ENCODE measurements around the gene LRP5. TPM values are rescaled to one million over a fixed set of nuclear protein-coding genes. Genes with fewer than 3 reads are reported as not detected.

LRP5 gene
- total RNA-seq, 1 donor from 2014 or later: 101 TPM

DNA sequence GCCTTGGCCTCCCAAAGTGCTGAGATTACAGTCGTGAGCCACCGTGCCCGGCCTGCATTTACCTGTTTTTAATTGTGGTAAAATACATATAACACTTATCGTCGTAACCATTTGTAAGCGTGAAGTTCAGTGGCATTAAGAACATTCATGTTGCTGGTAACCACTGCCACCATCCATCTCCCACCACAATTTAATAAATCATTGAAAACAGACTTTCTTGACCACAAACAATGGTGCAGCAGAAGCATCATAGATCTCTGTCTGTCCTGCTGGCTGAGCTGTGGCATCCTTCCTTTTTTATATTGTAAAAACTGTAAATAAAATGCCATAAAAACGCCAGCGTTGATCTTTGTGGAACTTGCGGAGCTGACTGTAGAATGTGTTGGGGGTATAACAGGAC lies 24.3 kb downstream of the LRP5 start:
- H3K4me3 ChIP-seq: no peak overlapping the region
- TF ChIP-seq, protein P1, sequence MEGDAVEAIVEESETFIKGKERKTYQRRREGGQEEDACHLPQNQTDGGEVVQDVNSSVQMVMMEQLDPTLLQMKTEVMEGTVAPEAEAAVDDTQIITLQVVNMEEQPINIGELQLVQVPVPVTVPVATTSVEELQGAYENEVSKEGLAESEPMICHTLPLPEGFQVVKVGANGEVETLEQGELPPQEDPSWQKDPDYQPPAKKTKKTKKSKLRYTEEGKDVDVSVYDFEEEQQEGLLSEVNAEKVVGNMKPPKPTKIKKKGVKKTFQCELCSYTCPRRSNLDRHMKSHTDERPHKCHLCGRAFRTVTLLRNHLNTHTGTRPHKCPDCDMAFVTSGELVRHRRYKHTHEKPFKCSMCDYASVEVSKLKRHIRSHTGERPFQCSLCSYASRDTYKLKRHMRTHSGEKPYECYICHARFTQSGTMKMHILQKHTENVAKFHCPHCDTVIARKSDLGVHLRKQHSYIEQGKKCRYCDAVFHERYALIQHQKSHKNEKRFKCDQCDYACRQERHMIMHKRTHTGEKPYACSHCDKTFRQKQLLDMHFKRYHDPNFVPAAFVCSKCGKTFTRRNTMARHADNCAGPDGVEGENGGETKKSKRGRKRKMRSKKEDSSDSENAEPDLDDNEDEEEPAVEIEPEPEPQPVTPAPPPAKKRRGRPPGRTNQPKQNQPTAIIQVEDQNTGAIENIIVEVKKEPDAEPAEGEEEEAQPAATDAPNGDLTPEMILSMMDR (IDR thresholded peaks at IDR 0.05): no peak
- no peaks in the 10 kb centered on the region for H3K36me3 ChIP-seq
- no peak for DNase-seq
- no peak overlapping the region for H3K27ac ChIP-seq
- no peak for ATAC-seq
- H3K27me3 ChIP-seq: no peaks in the 10 kb centered on the region
- H3K9me3 ChIP-seq: no peaks in the 10 kb centered on the region
- H3K4me1 ChIP-seq: peaks cover 73% of the 10 kb centered on the region
- intact Hi-C loops (cut with DNase I): no loop called here

DNA sequence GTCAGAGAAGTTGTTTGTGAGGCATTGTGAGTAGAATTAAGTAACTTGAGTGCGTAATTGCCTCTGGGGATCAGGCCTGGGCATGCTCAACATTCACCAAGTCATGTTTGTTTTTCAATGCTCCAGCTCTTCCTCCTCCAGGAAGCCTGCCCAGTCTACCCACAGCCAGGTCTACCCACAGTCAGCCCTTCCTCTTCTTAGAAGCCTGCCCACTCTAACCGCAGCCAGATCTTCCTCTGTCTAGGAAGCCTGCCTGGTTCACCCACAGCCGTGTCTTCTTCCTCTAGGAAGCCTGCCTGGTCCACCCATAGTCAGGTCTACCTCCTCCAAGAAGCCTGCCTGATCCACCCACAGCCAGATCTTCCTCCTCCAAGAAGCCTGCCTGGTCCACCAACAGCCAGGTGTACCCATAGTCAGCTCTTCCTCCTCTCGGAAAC lies 25.0 kb downstream of the LRP5 start:
- TF ChIP-seq, protein P1 (IDR thresholded peaks at IDR 0.05): no peak
- no peaks in the 10 kb centered on the region for H3K9me3 ChIP-seq
- intact Hi-C loops (cut with DNase I): no loop called here
- no peak overlapping the region for H3K4me3 ChIP-seq
- H3K4me1 ChIP-seq: peaks cover 73% of the 10 kb centered on the region
- ATAC-seq (peak; percentile 73), DNase-seq (no peak)
- H3K27ac ChIP-seq: no peak overlapping the region
- no peaks in the 10 kb centered on the region for H3K36me3 ChIP-seq
- no peaks in the 10 kb centered on the region for H3K27me3 ChIP-seq

DNA sequence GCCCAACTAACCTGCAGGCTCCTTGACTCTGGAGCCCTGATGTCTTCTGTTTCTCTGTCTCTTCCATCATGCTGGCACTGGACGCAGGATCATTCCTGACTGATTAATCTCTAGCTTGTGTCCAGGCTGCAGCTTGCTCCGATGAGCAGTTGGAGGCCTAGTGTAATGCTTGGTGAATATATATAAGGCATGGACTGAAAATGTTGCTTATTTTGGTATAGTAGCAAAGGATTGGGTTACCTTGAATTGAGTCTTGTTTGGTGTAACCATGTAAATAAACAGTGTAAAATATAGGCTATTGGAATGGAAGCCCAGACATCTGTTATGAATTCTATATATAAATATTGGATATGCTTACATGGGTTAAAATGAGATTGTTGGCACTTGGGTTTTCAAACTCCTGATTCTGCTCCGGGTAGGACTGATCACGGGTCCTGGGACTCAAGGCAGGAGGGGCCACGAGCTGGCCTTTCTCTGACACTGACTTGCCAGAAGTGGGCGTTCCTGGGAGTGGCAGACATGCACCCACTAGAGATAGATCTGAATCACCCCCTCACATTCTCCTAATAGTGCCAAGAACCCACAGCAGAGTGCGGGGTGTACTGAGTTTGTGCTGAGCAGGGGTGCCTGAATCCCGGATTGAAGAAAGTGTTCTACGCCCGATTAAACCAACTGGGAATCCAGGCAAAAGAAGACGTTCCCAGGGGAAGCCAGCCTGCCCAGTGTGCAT lies 25.8 kb downstream of the LRP5 start:
- intact Hi-C loops (cut with DNase I): no loop called here
- H3K4me3 ChIP-seq: no peak overlapping the region
- H3K27ac ChIP-seq: no peak overlapping the region
- peaks cover 75% of the 10 kb centered on the region for H3K4me1 ChIP-seq
- ATAC-seq (no peak), DNase-seq (no peak)
- TF ChIP-seq, protein P1 (IDR thresholded peaks at IDR 0.05): no peak
- H3K36me3 ChIP-seq: no peaks in the 10 kb centered on the region
- no peaks in the 10 kb centered on the region for H3K27me3 ChIP-seq
- no peaks in the 10 kb centered on the region for H3K9me3 ChIP-seq

DNA sequence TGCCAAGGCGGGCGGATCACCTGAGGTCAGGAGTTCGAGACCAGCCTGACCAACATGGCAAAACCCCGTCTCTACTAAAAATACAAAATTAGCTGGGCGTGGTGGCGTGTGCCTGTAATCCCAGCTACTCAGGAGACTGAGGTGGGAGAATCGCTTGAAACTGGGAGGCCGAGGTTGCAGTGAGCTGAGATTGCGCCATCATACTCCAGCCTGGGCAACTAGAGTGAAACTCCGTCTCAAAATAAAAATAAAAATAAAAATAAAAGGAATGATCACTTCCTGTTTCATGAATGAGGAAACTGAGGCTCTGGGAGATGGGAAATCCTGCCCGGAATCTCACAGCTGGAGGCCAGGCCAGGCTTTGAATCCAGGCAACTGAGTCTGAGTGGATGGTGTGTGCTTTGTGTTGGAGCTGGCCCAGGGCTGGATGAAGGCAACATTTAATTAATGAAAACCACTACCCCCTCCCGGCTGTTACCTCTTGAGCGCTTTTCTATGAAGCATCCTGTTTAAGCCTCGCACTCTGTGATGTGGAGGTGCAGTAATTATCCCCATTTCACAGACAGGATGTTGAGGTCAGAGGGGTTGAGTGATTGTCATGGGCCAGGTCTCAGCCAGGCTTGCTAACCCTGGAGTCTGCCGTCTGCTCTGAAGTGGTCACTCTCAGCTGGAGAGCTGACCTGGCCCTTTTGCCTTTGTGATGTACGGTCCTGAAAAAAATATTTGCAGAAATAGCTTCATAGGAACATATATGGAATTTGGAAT lies 27.8 kb downstream of the LRP5 start:
- Histone ChIP-seq H3K4me1 (peaks cover 73% of the 10 kb centered on the region), H3K27ac (no peak overlapping the region), H3K27me3 (no peaks in the 10 kb centered on the region), H3K36me3 (no peaks in the 10 kb centered on the region), H3K9me3 (no peaks in the 10 kb centered on the region), H3K4me3 (no peak overlapping the region)
- no peak for ATAC-seq
- TF ChIP-seq, protein P1 (IDR thresholded peaks at IDR 0.05): no peak
- intact Hi-C loops (cut with DNase I): no loop called here
- no peak for DNase-seq

DNA sequence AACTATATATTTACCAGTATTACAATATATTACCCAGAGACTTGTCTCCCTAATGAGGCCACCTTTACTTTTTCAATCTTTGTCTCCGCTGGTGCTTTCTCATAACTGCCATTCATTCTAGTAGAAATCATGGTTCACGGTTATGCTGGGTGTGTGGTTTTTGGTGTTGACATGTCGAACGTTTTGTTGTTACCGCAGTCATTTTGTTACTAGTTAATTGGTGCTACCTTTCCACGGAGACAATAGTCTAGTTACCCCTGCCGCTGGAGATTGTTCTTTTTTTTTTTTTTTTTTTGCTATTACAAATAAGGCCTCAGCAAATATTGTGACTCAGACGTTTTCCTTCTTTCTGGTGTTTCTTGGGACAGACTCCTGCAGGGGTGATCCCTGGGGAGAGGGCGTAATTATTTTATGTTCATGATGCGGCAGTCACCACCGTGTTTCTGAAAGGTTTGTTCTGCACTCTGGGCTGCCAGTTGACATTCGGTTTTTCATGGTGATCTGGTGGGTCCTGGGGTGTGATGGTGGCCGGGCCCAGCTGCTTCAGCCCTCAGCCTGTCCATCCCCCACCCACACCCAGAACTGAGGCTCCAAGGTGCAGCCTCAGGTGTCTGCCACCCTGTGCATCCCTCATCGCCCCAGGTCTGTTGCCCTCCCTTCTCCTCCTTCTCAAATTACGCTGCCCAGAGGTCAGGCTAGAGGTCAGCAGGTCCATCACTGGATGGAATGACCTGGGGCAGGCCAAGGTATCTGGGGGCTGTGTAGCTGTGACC lies 28.6 kb downstream of the LRP5 start:
- no peaks in the 10 kb centered on the region for H3K27me3 ChIP-seq
- no peak for ATAC-seq
- intact Hi-C loops (cut with DNase I): no loop called here
- peaks cover 66% of the 10 kb centered on the region for H3K4me1 ChIP-seq
- no peaks in the 10 kb centered on the region for H3K36me3 ChIP-seq
- no peaks in the 10 kb centered on the region for H3K9me3 ChIP-seq
- peak overlapping the region; percentile 75 for H3K27ac ChIP-seq
- TF ChIP-seq, protein P1 (IDR thresholded peaks at IDR 0.05): no peak
- no peak overlapping the region for H3K4me3 ChIP-seq
- DNase-seq: no peak
